Brain microvascular endothelial cell (primary cell): ENCODE measurements around the gene LMO1.

Experiments used
- DNase-seq: peaks from one replicate; pipeline ENCODE4 v3.0.0-alpha.2; 2020
- H3K27ac ChIP-seq: fragments of 250-450 bp; sonication (Bioruptor Pico); 2 replicates; pipeline ENCODE4 v1.5.1; 2020; ENCODE audit warnings: mild to moderate bottlenecking, moderate library complexity
- H3K27me3 ChIP-seq: fragments of 250-450 bp; sonication (Bioruptor Pico); replicated peaks from 2 replicates; pipeline ENCODE4 v1.5.1; 2020; ENCODE audit warnings: mild to moderate bottlenecking
- H3K36me3 ChIP-seq: fragments of 250-450 bp; sonication (Bioruptor Pico); replicated peaks from 2 replicates; pipeline ENCODE4 v1.5.1; 2020; ENCODE audit warnings: mild to moderate bottlenecking
- H3K4me3 ChIP-seq: 2 replicates; pipeline ENCODE4 v1.5.1; 2011; ENCODE audit warnings: low read depth, mild to moderate bottlenecking, control low read depth, low read length, moderate library complexity
- in situ Hi-C: cut with HindIII; loops from 2 replicates; pipeline ENCODE4 v1.10.0; 2017; ENCODE audit warnings: low sequenced_read_pairs, low pct_ligation_motif_present
- TF ChIP-seq, protein P1 (sequence below): IDR thresholded peaks from 2 replicates; pipeline ENCODE4 v1.5.1; 2011; ENCODE audit warnings: low read depth, mild to moderate bottlenecking, moderate library complexity, low read length, control low read depth, inconsistent platforms; ENCODE audit errors: missing control alignments

The LMO1 gene

DNA sequence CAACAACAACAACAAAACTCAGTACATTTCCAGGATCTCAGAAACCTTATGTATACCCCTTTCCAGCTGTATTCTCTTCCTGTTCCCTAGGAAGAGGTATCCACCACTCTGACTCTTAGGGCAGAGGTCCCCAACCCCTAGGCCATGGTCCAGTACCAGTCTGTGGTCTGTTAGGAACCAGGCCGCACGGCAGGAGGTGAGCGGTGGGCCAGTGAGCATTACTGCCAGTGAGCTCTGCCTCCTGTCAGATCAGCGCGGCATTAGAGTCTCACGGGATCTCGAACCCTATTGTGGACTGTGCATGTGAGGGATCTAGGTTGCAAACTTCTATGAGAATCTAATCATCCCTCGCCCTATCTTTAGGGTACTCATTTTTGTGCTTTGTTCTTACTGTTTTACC lies 43.9 kb upstream of the LMO1 start:
- Histone ChIP-seq H3K4me3 (no peak overlapping the region), H3K27me3 (no peaks in the 10 kb centered on the region), H3K27ac (no peak overlapping the region), H3K36me3 (no peaks in the 10 kb centered on the region)
- TF ChIP-seq, protein P1, sequence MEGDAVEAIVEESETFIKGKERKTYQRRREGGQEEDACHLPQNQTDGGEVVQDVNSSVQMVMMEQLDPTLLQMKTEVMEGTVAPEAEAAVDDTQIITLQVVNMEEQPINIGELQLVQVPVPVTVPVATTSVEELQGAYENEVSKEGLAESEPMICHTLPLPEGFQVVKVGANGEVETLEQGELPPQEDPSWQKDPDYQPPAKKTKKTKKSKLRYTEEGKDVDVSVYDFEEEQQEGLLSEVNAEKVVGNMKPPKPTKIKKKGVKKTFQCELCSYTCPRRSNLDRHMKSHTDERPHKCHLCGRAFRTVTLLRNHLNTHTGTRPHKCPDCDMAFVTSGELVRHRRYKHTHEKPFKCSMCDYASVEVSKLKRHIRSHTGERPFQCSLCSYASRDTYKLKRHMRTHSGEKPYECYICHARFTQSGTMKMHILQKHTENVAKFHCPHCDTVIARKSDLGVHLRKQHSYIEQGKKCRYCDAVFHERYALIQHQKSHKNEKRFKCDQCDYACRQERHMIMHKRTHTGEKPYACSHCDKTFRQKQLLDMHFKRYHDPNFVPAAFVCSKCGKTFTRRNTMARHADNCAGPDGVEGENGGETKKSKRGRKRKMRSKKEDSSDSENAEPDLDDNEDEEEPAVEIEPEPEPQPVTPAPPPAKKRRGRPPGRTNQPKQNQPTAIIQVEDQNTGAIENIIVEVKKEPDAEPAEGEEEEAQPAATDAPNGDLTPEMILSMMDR = no peak
- DNase-seq = no peak
- in situ Hi-C loops = no loop called here

DNA sequence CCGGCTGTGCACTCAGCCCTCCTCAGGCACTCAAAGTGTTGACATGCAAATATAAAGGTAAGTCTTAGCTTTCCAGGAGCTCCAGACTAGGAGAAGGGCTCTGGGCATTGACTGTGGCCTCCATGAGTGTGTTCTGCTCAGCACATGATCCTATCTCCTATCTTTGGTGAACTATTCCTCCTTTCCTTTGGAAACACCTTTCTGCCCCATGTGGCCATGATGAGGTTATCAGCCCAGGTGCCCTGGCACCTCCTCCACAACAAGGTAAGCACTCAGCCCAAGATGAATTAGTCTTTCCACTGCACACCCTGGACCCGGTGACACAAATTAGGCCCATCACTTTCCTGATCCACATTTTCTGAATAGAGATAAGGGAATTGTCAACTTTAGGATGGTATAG lies 37.9 kb upstream of the LMO1 start:
- Histone ChIP-seq H3K36me3 (no peaks in the 10 kb centered on the region), H3K27me3 (no peaks in the 10 kb centered on the region), H3K4me3 (no peak overlapping the region), H3K27ac (no peak overlapping the region)
- TF ChIP-seq, protein P1 = no peak
- in situ Hi-C loops = no loop called here
- DNase-seq = no peak

DNA sequence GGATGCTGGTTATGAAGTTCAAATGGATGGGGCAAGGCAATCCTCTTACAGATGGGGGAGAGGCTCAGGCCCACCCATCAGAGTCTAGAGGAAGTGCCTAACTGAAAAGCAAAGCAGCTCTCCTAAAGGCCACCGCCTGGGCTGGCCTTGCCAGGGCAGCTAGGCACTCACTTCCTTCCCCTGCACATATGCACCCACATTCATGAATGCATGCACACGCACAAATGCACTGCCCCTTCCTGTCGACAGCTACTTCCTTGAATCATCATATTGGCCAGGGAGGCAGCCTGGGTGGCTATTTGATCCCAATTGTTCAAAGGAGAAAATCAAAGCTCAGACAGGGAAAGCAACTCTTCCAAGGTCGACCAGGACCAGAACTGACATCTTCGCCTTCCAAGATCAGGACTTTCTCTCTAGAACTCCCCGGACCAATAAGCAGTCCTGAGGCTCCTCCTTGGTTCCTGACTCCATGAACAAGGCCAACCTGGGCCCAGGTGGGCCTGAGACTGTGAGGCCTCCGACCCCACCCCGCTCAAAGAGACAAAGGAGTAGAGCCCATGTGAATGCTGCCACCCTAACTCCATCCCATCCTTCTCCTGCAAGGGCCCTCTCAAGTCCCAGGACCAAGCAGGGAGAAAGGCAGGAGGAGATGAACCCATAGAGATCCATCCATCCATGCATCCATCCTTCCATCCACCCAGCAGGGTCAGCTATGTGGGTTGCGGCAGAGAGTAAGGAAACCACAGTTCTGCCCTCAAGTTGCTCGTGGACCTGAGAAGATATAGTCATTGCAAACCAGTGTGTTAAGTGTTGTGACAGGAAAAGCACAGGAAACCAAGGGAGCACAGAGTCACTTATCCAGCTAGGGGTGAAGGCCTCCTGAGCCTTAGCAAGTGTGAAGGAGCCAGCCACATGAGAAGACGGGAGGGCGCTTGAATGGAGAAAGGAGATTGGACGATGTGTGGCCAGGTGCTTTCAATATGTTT lies 35.4 kb upstream of the LMO1 start:
- no peak for DNase-seq
- in situ Hi-C loops = no loop called here
- Histone ChIP-seq H3K27ac (no peak overlapping the region), H3K4me3 (no peak overlapping the region), H3K27me3 (no peaks in the 10 kb centered on the region), H3K36me3 (no peaks in the 10 kb centered on the region)
- TF ChIP-seq, protein P1 = no peak

DNA sequence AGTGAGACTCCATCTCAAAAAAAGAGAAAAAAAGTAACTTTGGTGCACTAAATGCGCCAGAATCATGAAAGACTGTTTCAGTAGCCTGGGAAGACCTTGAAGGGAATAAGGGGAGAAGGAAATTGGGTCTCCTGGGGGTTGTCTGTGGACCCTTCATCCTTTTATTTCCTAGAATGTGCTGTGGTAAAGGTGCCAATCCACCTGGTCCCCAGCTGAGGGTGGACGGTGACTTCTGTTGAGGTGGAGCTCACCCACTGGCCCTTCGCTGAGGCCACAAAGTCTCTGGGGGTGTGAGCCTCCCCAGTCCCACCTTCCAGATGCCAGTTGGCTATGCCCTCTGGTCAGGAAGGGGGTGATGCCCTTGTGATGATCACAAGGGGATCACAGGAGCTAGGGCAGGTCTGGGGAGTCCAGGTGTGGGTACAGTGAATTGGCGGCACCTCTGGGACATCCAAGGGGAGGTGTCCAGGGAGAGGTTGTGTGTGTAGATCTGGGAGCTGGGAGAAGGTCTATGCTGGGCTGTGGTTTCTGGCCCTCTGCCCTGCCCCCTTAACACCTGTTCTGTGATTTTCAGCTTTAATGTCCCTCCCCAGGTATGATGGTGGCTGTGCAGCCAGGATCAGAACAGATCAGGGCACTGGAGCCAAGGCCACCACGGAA lies 34.2 kb upstream of the LMO1 start:
- no peak for DNase-seq
- Histone ChIP-seq H3K4me3 (no peak overlapping the region), H3K27ac (no peak overlapping the region), H3K27me3 (no peaks in the 10 kb centered on the region), H3K36me3 (no peaks in the 10 kb centered on the region)
- TF ChIP-seq, protein P1 = no peak
- in situ Hi-C loops = no loop called here

DNA sequence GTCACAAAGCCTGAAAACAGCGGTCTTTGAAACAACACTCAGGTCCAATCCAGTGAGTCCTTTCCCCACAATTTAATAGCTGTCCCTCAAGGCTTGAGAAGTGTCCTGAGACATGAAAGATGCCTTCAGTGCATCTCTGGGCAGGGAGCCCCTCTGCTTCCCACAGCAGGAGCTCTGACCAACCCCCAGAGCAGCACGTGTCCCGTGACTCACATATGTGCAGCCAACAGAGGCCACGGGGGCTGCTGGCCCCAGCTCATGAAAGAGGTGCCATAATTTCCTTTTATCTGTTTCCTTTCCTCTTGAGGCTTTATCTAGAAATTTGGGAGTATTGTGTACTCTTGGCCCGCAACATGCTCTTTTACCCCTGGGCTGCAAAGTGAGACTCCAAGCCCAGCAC lies 33.2 kb upstream of the LMO1 start:
- Histone ChIP-seq H3K27ac (no peak overlapping the region), H3K27me3 (no peaks in the 10 kb centered on the region), H3K36me3 (no peaks in the 10 kb centered on the region), H3K4me3 (no peak overlapping the region)
- in situ Hi-C loops = no loop called here
- no peak for DNase-seq
- TF ChIP-seq, protein P1 = no peak
